Activated T-cell treated with anti-CD3 and anti-CD28 coated beads, Interleukin-2, amount 50 U/mL, for 72 hours (primary cell): ENCODE measurements around the gene SLC1A2. TPM values are rescaled to one million over a fixed set of nuclear protein-coding genes. Genes with fewer than 3 reads are reported as not detected.

ENCODE experiments used
- ATAC-seq, 2 donors: fragments of 150-1000 bp; cut with Tn5 transposase; replicated peaks in 1 of 2; 2 replicates each; pipeline ENCODE4 v1.10.0; 2021; ENCODE audit warnings: moderate library complexity in 2 of 2, mild to moderate bottlenecking in 1 of 2
- DNase-seq, 2 donors: peaks; one replicate each; pipeline ENCODE4 v3.0.0; 2021 to 2022; ENCODE audit warnings: mixed read lengths in 1 of 2
- H3K27ac Mint-ChIP-seq: one replicate; pipeline ENCODE4 v1.8.0; 2022; ENCODE audit warnings: mild to moderate bottlenecking, moderate library complexity, mixed read lengths
- H3K27me3 Mint-ChIP-seq: one replicate; pipeline ENCODE4 v1.8.0; 2022; ENCODE audit warnings: low read depth, mixed read lengths
- H3K36me3 Mint-ChIP-seq, 2 donors: one replicate each; pipeline ENCODE4 v1.8.0; 2022; ENCODE audit warnings: mixed read lengths in 2 of 2, mild to moderate bottlenecking in 1 of 2; ENCODE audit not compliant: insufficient read depth in 2 of 2
- H3K4me1 Mint-ChIP-seq: one replicate; pipeline ENCODE4 v1.8.0; 2022; ENCODE audit warnings: low read depth, mixed read lengths
- H3K4me3 Mint-ChIP-seq, 2 donors: one replicate each; pipeline ENCODE4 v1.8.0; 2022; ENCODE audit warnings: mild to moderate bottlenecking in 2 of 2, mixed read lengths in 2 of 2, moderate library complexity in 2 of 2
- H3K9me3 Mint-ChIP-seq, 2 donors: one replicate each; pipeline ENCODE4 v1.8.0; 2022; ENCODE audit warnings: mixed read lengths in 2 of 2
- total RNA-seq, 2 donors: library from RNA; stranded (reverse); gene quantifications; one replicate each; pipeline ENCODE4 v1.2.3, GENCODE V29; 2022

SLC1A2 gene
- total RNA-seq, 2 donors from 2014 or later: 0.09 TPM; not detected in 1

DNA sequence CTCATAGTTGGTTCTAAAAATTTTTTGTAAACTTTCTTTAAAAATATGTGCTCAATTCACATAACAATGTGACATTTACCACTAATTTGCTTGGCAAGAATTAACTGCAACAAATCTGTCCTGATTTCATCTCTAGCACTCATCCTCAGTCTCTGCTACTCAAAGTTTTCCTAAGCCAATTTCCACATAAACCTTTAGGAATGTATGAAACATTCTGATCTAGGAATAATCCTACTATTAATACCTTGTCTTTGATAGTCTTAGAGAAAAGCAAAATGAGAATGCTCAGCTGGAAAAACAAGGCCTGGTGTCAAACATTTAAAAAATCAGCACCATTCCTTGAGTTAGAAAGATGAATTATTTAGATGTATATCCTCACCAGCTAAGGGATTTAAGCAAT is 166.1 kb downstream of the SLC1A2 start:
- H3K9me3 Mint-ChIP-seq: peaks cover 3 to 7% of the 10 kb centered on the region in 2 donors

DNA sequence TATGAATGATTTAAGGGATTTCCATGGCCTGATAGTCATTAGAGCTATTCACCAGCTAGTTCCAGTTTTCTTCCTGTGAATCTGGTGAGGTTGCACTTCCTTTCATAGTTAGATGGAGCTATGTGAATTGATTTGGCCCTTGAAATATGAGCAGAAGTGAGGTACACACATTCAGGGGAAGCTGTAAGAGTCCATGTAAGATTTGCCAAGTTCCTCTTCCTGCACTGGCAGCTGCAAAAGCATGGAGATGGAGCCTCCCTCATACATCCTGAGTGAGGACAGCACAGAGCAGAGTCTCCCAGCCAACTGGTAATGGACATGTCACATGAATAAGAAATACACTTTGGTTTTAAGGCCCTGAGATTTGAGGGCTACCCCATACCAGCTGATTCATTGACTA is 168.7 kb downstream of the SLC1A2 start:
- Mint-ChIP-seq H3K9me3 (peaks cover 3 to 7% of the 10 kb centered on the region in 2 donors), H3K36me3 (peaks cover 0 to 3% of the 10 kb centered on the region in 2 donors), H3K27ac (no peak overlapping the region)

More for the DNA sequence above, 166.1 kb downstream of the SLC1A2 start:
- no peak for DNase-seq
- Mint-ChIP-seq H3K4me1 (peaks cover 19% of the 10 kb centered on the region), H3K4me3 (no peak overlapping the region), H3K36me3 (peaks cover 0 to 3% of the 10 kb centered on the region in 2 donors), H3K27ac (no peak overlapping the region), H3K27me3 (peaks cover 10% of the 10 kb centered on the region)
- ATAC-seq: no peak

DNA sequence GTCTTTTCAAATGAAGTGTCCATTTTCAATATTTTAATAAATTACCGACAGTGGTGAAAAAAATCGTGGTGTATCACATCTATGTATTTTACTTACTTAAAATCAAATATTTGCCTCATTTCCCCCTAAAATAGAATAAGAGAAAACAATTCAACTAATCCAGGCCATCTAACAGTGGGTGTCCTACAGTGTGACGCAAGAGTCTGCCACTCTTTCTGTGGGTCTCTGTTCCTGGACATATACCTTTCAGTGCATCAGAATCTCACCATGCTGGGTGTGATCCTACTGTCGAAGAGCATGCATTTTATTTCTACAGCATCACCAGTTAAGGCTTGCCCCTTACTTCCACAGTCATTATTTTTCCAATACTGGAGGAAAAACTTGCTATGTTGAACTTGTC is 169.2 kb downstream of the SLC1A2 start:
- Mint-ChIP-seq H3K36me3 (peaks cover 0 to 3% of the 10 kb centered on the region in 2 donors), H3K9me3 (peaks cover 3 to 7% of the 10 kb centered on the region in 2 donors), H3K27ac (no peak overlapping the region), H3K4me1 (peaks cover 25% of the 10 kb centered on the region), H3K27me3 (peaks cover 6% of the 10 kb centered on the region), H3K4me3 (no peak overlapping the region)
- no peak for DNase-seq
- ATAC-seq: no peak

More for the DNA sequence above, 168.7 kb downstream of the SLC1A2 start:
- H3K27me3 Mint-ChIP-seq: peaks cover 10% of the 10 kb centered on the region
- DNase-seq (no peak), ATAC-seq (no peak)
- H3K4me1 Mint-ChIP-seq: peaks cover 25% of the 10 kb centered on the region
- H3K4me3 Mint-ChIP-seq: no peak overlapping the region

DNA sequence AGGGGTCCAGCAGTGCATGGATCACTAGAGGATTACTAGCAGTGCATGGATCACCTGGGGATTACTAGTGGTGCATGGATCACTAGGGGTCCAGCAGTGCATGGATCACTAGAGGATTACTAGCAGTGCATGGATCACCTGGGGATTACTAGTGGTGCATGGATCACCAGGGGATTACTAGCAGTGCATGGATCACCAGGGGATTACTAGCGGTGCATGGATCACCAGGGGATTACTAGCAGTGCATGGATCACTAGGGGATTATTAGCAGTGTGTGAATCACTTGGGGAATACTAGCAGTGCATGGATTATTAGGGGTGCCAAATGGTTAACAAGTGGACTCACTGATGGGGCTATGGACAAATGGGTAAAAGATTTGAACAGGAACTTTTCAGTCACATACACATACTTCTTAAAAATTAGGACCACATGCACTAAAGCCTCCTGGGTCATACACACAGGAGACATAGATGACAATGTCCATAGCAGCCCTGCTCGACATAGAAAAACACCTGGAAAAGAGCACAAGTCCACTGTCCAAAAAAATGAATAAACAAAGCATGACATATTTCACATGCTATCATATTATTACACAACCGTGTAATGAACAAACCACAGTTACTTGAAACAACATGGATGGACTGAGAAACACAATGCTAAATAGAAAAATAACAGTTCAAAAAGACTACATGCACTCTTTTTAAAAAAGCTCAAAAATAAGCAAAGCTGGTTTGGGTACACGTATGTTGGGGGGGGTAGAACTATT is 170.6 kb downstream of the SLC1A2 start:
- peaks cover 29% of the 10 kb centered on the region for H3K4me1 Mint-ChIP-seq
- no peak for DNase-seq

DNA sequence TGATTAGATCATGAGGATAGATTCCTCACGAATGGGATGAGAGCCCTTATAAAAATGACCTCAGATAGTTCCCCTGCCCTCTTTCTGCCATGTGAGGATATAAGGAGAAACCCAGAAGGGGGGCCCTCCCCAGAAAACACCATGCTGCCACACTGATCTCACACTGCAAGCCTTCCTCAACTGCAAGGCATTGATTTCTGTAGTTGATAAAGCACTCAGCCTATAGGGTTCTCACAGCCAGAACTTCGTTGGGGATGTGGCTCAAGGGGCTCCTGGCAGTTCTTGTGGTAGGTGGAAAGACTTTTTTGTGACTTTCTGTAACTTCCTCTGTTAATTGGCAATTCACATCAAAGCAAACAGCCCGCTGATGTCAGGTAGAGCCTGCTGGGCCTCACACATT is 171.5 kb downstream of the SLC1A2 start:
- peak overlapping the region; percentile 41 to 45 for H3K4me3 Mint-ChIP-seq
- DNase-seq (peak; percentile 12 to 17), ATAC-seq (peak; percentile 69 to 73)
- peaks cover 33% of the 10 kb centered on the region for H3K4me1 Mint-ChIP-seq
- peak overlapping the region; percentile 64 for H3K27ac Mint-ChIP-seq
- H3K9me3 Mint-ChIP-seq: peaks cover 1 to 7% of the 10 kb centered on the region in 2 donors
- no peaks in the 10 kb centered on the region for H3K27me3 Mint-ChIP-seq
- peaks cover 0 to 6% of the 10 kb centered on the region in 2 donors for H3K36me3 Mint-ChIP-seq

More for the DNA sequence above, 170.6 kb downstream of the SLC1A2 start:
- Mint-ChIP-seq H3K27me3 (no peaks in the 10 kb centered on the region), H3K4me3 (no peak overlapping the region), H3K36me3 (peaks cover 0 to 6% of the 10 kb centered on the region in 2 donors), H3K9me3 (peaks cover 1 to 7% of the 10 kb centered on the region in 2 donors), H3K27ac (peak overlapping the region; percentile 13)
- ATAC-seq: no peak

DNA sequence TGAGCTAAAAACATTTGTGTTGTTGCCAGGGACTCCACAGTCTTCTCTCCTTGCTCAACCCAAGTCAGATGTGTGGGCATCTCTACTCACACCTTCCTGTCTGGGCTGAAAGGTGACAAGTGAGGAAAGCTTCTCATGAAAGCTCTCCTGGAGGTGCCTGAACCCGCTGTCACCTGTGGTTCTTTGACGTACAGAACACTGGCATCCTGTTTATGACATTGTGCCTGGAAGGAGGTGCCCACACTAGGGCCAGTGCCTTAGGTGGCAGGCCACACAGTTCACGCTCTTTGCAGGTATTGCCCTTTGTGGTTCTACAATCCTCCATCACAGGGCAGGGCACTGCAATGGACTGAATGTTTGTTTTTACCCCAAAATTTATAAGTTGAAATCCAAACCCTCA is 171.9 kb downstream of the SLC1A2 start:
- Mint-ChIP-seq H3K36me3 (peaks cover 0 to 6% of the 10 kb centered on the region in 2 donors), H3K4me1 (peaks cover 38% of the 10 kb centered on the region), H3K27ac (peak overlapping the region; percentile 64), H3K9me3 (peaks cover 1 to 7% of the 10 kb centered on the region in 2 donors), H3K4me3 (peak overlapping the region; percentile 41 to 45), H3K27me3 (no peaks in the 10 kb centered on the region)
- peak; percentile 51 to 60 for DNase-seq
- ATAC-seq: peak; percentile 85 to 90

DNA sequence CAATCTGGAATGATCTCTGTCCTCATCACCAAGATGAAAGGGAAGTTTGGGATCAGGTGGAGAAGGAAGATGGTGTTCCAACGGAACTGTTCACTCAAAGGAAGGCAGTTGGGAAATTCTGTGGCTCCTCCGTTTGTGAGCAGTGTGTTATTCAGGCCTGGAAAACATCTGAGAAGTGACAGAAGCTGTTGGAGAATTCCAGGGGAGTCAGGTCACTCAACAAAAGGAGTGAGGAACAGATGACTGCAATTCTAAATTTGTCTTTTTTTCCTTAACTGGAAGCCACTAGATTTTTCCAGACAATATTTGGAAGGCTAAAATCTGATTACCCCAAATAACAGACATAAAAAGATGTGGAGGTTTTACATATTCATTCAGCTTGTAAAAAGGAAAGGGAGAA is 172.6 kb downstream of the SLC1A2 start:
- Mint-ChIP-seq H3K36me3 (peaks cover 0 to 6% of the 10 kb centered on the region in 2 donors), H3K4me3 (no peak overlapping the region), H3K27me3 (no peaks in the 10 kb centered on the region), H3K4me1 (peaks cover 44% of the 10 kb centered on the region), H3K27ac (no peak overlapping the region), H3K9me3 (peaks cover 1 to 7% of the 10 kb centered on the region in 2 donors)
- DNase-seq (no peak), ATAC-seq (no peak)

DNA sequence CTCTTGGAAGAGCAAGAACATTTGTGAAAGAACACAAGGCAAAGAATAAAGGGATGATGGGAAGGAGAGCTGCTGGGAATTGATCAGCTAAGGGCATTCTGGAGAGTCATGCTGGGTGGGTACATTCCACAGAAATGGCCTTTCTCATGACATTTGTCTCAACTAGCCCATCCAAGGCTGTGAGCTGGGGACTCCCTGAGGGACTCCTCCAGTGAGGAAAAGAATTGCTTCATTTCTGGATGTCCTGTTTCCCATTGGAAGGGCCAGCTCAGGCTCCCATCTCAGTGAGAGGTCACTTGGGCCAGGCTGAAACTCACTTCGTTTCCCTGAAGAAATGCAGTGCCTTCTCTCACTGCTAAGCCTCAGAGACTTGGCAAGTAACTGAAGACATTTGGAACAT is 173.6 kb downstream of the SLC1A2 start:
- H3K4me1 Mint-ChIP-seq: peaks cover 52% of the 10 kb centered on the region
- DNase-seq: no peak
- no peak overlapping the region for H3K4me3 Mint-ChIP-seq
- H3K9me3 Mint-ChIP-seq: peaks cover 1 to 7% of the 10 kb centered on the region in 2 donors
- H3K27ac Mint-ChIP-seq: no peak overlapping the region
- H3K27me3 Mint-ChIP-seq: no peaks in the 10 kb centered on the region
- ATAC-seq: no peak
- peaks cover 0 to 6% of the 10 kb centered on the region in 2 donors for H3K36me3 Mint-ChIP-seq

DNA sequence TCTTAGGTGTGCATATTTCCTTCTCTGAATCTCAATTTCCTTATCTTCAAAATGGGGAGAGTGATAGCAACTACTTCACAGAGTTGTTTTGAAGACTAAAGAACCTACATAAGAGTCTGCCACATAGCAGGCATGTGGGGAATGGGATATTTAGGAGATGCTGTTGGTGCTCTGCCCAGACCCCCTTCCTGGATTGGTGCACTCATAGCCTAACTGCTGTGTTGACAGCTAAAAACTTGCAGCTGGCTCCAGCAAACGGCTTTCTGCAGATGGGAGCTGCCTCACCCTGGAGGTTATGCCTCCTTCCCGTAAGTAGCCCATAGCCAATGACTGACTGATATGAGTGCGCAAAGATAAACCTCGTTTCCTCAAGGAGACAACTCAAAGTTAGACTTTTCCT is 174.3 kb downstream of the SLC1A2 start:
- H3K27ac Mint-ChIP-seq: no peak overlapping the region
- ATAC-seq (no peak), DNase-seq (no peak)
- peaks cover 57% of the 10 kb centered on the region for H3K4me1 Mint-ChIP-seq
- no peaks in the 10 kb centered on the region for H3K27me3 Mint-ChIP-seq
- H3K9me3 Mint-ChIP-seq: peaks cover 1 to 5% of the 10 kb centered on the region in 2 donors
- H3K4me3 Mint-ChIP-seq: no peak overlapping the region
- H3K36me3 Mint-ChIP-seq: peaks cover 0 to 6% of the 10 kb centered on the region in 2 donors

DNA sequence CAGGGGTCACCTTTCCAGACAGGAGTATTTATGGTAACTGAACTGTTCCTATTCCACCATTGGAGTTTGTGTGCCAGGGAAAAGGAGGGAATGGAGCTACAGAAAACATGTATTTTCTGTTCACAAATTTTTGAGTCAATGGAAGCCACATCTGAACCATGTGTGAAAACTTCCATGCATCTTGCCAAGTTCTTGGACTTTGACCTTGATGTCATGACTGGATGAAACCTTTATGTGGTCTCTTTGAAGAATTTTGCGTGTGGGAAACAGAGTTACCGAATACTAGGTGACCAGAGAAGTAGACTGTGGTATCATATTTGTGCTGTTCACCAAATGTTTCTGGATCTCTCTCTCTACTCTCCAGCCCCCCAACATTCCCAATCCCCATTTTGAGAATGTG is 175.6 kb downstream of the SLC1A2 start:
- Mint-ChIP-seq H3K4me3 (no peak overlapping the region), H3K27ac (no peak overlapping the region), H3K4me1 (peaks cover 70% of the 10 kb centered on the region)

DNA sequence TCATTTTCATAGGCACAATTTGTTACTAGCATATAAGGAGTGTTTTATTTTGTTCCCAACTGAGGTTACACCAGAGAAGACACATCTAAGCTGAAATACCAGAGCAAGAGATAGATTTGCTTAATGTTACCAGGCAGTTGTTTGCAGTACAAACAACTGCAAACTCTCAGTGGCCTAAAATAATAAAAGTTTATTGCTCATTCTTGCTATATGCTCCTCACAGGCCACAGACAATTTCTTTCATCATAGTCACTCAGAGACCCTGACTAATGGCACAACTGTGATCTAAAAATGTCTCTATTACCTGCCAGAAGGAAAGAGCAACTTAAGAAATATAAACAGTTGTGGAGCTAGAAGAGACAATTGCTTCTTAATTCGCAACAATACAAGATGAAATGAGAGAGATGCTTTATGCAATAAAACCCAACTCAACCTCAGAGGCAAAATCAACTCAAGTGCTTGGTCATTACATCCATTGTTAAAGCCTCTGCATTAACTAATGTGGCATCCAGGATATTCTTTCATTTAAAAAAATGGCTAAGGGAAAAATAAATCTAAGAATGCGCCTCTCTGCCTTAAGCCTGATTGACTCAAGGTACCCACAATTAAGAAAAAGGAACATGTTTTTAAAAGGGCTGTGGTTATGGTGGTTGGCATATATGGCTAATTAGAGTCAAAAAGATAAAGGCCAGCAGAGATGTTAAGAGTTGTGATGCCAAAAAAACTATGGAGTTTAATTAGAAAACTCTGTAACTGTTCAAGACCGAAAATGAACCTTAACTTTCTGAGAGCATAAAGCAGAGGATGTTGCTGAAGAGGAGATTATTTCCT is 176.7 kb downstream of the SLC1A2 start:
- DNase-seq (no peak), ATAC-seq (peak in 1 of 2 donors; percentile 11)
- H3K36me3 Mint-ChIP-seq: peaks cover 0 to 2% of the 10 kb centered on the region in 2 donors
- peak overlapping the region; percentile 6 to 38 for H3K4me3 Mint-ChIP-seq
- peaks cover 75% of the 10 kb centered on the region for H3K4me1 Mint-ChIP-seq
- no peaks in the 10 kb centered on the region for H3K9me3 Mint-ChIP-seq
- peak overlapping the region; percentile 14 for H3K27ac Mint-ChIP-seq
- no peaks in the 10 kb centered on the region for H3K27me3 Mint-ChIP-seq

More for the DNA sequence above, 175.6 kb downstream of the SLC1A2 start:
- DNase-seq (no peak), ATAC-seq (no peak)
- Mint-ChIP-seq H3K36me3 (peaks cover 0 to 3% of the 10 kb centered on the region in 2 donors), H3K9me3 (peaks cover 1 to 2% of the 10 kb centered on the region in 2 donors), H3K27me3 (no peaks in the 10 kb centered on the region)

DNA sequence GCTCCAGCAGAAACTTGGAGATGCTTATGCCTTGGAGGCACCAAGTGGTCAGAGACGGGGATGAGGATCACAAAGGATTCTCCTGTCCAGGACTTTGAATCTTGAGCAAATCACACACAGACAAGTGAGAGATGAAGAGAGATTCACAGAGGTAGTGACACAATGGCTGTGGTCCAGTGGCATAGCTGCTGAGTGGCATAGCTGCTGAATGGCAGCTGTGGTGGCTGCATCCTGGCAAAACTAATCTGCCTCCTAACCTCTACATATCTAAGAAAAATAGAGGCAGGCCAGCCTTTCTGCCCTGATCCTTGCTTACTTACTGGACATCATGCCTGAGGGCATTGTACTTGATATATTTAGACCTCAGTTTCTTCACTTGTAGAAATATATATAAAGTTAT is 177.8 kb downstream of the SLC1A2 start:
- H3K4me1 Mint-ChIP-seq: peaks cover 73% of the 10 kb centered on the region
- ATAC-seq: no peak

DNA sequence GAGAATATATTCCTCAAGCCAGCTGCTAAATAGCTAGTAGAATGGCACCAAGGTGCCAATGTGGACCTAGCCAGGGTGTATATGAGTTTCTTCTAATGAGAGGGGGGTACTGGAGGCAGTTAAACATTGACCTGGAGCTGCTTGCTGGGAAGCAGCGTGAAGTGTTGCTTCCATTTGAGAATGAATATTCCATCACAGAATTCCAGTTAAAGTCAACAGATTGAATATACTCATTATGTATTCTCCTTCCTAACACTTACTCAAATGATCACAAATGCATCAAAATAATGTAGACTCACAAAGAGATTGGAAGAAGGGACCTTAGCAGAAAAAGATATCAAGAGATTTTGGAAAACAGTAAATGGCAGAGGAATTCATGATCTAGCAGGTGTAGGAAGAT is 178.3 kb downstream of the SLC1A2 start:
- H3K9me3 Mint-ChIP-seq: no peaks in the 10 kb centered on the region
- no peaks in the 10 kb centered on the region for H3K27me3 Mint-ChIP-seq
- ATAC-seq (no peak), DNase-seq (no peak)
- H3K4me3 Mint-ChIP-seq: no peak overlapping the region
- H3K27ac Mint-ChIP-seq: no peak overlapping the region
- peaks cover 75% of the 10 kb centered on the region for H3K4me1 Mint-ChIP-seq
- peaks cover 0 to 2% of the 10 kb centered on the region in 2 donors for H3K36me3 Mint-ChIP-seq

More for the DNA sequence above, 177.8 kb downstream of the SLC1A2 start:
- H3K27me3 Mint-ChIP-seq: no peaks in the 10 kb centered on the region
- peaks cover 0 to 2% of the 10 kb centered on the region in 2 donors for H3K36me3 Mint-ChIP-seq
- H3K4me3 Mint-ChIP-seq: no peak overlapping the region
- no peak overlapping the region for H3K27ac Mint-ChIP-seq
- no peaks in the 10 kb centered on the region for H3K9me3 Mint-ChIP-seq
- no peak for DNase-seq
